Stomach (tissue), 4 donors: Measurements from ENCODE around the gene CHDH.

Experiments used
- CTCF ChIP-seq, 7 experiments: fragments of 450-650 bp in 4 of 7; fragments of 200-600 bp in 3 of 7; sonication (generic) in 3 of 7; IDR thresholded peaks; one replicate each; pipeline ENCODE4 v1.5.1; 2016 to 2019; ENCODE audit warnings: antibody characterized with exemption in 7 of 7, control low read depth in 2 of 7, mild to moderate bottlenecking in 1 of 7
- EP300 ChIP-seq: sonication (generic); formaldehyde crosslinking; IDR thresholded peaks from one replicate; pipeline ENCODE4 v1.6.1; 2017; ENCODE audit warnings: antibody characterized with exemption
- POLR2A ChIP-seq, 4 donors: fragments of 450-650 bp; IDR thresholded peaks; one replicate each; pipeline ENCODE4 v1.6.1; 2016; ENCODE audit warnings: antibody characterized with exemption in 4 of 4, control low read depth in 2 of 4, mild to moderate bottlenecking in 1 of 4, moderate library complexity in 1 of 4
- POLR2AphosphoS5 ChIP-seq, 3 donors: sonication (generic); formaldehyde crosslinking; IDR thresholded peaks; one replicate each; pipeline ENCODE4 v1.6.1; 2016; ENCODE audit warnings: antibody characterized with exemption in 3 of 3

- TF ChIP-seq CTCF (IDR thresholded peaks at IDR 0.05) (no peak), POLR2A (IDR thresholded peaks at IDR 0.05) (no peak), POLR2AphosphoS5 (IDR thresholded peaks at IDR 0.05) (no peak), EP300 (no peak)
Observed at GRCh38 chr3:53837331-53837730, 8.9 kb downstream of the CHDH start.
